HG03439 (cell line): ENCODE results near the gene TRAP1.
"Not testable (repeated sequence)": the region's sequence is repeated elsewhere in the genome, so short reads cannot be mapped to it uniquely, and the experiment has no call there.

Source experiments
- ATAC-seq: cut with Tn5 transposase; IDR thresholded peaks from one replicate; pipeline ENCODE4 v1.9.1; 2021; ENCODE audit warnings: mild to moderate bottlenecking, moderate library complexity; ENCODE audit not compliant: unreplicated experiment

Gene TRAP1

DNA sequence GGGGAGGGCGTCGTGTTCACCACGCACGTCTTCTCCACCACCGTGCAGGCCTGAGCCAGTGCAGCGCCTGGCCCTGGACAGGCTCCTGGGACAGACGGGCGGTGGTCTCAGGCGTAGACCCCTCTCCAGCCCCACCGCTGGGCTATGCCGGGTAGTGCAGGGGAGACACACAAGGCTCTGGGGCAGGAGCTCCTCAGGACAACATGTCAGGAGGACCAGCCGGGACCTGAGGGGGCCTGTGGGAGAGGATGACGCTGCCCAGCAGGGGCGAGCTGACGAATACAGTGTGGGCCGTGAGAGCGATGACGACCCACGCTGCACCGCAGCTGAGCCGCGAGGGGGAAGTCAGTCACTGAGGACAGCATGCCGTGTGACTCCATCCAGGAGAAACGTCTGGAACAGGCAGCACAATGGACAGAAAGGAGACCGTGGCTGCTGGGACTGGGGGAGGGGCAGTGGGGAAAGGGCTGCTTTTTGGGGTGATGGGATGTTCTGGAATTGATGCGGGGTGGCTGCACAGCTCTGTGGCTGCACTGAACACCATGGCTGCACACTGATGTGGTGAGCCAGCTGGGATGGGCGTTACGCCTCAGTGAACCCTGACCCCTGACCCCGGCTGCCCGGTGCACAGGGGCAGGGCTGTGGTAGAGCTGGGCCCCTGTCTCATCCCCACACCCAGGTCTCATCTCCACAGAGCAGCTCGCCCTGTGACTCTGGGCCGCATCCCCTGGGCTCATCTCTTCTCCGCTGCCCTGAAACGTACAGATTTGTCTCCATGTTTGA is 42.6 kb downstream of the TRAP1 start:
- no peak for ATAC-seq

DNA sequence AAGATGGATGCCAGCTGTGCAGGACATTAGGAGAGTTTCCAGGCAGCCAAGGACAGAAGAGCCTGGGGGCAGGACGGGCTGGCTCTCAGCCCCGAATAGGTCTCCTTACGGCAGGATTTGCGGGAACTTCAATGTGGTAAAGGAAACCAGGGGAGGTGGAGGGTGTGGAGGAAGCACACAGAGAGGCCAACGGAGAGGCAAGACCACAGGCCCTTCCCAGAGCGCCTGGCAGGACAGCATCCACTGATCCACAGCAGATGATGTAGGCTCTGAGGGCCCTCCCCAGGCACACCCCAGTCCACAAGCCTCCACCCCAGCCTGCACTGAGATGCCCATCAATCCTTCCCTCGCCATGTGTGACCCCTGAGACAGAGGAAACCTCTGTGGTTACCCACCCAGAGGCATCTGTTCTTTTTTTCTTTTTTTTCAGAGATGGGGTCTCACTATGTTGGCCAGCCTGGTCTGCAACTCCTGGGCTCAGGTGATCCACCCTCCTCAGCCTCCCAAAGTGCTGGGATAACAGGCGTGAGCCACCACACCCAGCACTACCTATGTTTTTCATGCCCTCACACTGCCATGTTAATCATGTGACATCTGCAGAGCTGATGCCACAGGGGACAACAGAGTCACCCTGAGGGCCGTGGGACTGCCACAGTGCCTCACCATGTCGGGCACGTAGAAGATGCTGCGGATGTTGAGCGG is 43.5 kb downstream of the TRAP1 start:
- ATAC-seq, result no peak

DNA sequence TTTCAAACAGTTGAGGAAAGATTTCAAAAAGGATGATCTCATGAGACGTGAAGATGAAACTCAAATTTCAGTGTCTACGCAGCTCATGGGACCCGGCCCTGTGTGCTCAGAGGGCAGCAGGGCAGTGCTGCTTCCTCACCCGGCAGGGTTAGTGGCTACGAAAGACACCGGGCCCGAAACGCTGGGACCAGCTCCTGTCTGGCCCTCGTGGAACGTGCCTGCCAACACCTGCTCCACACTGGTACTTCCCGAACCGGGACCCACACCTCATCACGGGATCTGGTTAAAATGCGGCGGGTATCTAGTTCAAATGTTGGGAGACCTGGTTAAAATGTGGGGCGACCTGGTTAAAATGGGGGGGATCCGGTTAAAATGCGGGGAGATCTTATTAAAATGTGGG is 44.1 kb downstream of the TRAP1 start:
- no peak for ATAC-seq

DNA sequence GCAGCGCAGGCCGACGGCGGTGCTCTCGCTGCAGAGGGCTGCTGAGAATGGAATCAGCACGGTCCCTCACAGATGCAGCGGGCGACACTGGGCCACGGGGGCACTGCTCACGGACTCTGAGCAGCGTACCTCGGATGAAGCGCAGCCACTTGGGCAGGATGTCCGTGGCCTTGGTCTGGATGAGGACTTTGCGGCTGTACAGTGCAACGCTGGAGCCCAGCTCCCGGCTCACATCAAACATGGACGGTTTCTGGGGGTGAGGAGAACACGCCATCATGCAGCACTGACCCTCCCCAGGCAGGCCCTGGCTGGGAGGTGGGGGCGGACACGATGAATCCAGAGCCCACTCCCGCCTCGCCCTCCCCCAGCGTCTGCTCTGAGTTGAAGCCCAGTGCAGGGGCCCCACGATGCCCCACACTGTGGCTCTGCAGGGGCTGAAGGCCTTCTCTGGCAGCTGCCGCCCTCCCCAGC is 44.7 kb downstream of the TRAP1 start:
- ATAC-seq, result no peak

DNA sequence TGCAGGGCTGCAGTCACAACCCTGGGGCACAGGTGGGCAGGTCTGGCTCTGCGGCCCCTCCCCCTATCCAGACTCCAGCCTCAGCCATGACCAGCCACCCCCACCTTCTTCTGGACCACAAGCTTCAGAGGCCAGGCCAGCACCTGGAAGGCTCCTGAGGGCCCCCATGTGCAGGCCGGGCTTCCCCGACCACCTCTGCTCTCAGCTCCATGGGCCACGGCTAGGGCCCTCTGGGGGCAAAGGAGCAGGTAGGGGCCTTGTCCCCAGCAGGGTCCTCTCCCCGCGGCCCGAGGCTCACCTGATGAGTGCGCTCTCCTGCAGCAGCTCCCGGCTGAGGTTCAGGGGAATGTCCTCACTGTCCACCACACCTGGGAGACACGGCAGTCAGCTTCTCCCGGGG is 45.9 kb downstream of the TRAP1 start:
- no peak for ATAC-seq

DNA sequence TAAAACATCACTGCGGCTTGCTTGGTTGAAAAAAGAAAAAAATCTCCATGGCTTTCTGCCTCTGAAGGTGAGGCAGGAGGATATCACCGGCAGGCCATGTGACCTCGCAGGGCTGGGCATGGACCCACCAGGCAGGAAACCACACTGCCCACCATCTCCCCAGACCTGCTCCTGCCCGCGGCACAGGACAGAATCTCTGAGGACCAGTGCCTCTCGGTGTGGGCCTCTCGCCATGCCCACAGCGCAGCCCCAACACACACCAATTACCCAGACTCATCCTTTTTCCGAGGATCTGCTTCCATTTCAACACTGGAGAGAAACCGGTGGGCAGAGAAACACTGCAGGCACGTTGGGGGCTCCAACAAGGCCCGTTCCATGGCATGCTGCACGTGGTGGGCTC is 46.6 kb downstream of the TRAP1 start:
- no peak for ATAC-seq

DNA sequence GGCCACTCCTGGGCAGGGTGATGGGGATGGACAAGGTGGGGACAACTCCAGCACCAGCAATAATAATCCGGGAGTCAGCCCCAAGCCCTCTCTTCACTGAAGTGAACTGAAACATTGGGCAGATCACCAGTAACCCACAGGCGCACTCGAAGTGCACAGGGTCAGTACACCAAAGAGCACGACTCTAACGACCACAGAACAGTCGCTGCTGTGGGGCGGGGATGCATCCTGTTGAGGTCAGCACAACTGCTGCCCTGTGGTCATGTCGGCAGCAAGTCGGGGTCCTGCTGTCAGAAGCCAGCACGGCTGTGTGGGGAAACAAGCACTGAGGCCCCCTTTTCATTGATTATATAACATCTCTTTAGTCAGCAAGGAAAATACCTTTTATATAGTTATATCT is 48.2 kb downstream of the TRAP1 start:
- ATAC-seq, result no peak

DNA sequence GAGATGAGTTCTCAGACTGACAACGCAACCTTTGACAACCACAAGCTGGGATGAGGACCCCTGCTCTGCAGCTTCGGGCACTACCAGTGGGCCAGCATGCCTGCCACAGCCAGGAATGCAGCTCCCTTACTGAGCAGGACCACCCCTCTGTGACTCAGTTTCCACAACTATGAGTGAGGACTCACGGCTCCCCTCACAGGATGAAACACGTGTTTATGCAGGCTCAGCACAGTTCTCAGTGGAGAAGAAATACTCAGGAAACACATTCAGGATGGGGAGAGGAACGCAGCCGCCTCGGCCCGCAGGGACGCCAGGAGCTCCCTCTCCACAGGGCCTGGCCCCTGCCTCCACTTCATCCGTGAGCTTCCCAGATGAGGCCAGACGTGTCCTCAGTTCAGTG is 48.7 kb downstream of the TRAP1 start:
- no peak for ATAC-seq

DNA sequence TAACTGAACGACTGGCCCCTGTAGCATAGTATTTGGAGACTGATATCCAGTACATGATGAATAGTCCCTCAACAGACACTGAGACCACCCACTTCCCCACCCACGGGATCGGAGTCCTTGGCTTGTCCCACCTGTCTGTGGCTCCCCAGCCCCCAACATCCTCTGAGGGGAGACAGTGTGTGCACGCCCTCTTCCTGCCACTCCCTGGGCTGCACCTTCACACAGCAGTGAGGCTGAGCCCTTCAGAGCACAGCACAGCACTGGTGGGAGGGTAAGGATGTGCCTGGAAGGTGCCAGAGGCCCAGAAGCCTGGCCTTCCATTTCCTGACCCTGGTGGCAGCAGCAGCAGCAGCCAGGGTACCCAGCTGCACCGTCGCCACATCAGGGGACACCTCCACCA is 51.8 kb downstream of the TRAP1 start:
- no peak for ATAC-seq

DNA sequence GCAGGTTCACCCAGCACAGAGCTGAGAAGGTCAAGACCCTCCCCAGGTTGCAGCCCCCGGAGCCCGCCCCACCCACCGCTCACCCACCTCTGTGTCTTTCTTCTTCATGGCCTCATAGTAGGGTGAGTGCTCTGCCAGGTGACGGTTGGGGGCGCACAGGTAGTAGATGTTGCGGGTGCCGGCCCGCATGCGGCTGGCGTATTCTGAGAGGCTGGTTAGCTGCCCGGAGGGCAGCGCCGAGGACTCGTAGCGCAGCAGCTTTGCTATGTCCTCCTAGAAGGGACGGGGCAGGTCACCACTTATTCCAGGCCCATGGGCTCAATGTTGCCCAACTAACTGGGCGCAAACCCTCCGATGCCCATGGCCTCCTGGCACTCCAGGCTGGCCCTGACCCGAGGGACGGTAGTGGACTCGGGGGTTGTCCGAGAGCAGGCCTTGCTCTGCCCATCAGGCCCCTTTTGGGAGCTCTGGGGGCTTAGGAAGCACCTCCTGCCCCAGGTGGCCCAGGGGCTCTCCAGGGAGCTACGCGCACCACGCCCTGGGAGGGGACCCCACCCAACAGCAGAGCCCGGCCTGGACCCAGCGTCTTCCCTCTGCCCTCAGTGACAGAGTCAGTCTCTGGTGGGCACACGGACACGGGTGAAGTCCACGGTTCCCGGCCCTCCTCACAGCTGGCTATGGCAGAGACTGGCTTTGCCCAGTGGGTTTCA is 53.0 kb downstream of the TRAP1 start:
- no peak for ATAC-seq

DNA sequence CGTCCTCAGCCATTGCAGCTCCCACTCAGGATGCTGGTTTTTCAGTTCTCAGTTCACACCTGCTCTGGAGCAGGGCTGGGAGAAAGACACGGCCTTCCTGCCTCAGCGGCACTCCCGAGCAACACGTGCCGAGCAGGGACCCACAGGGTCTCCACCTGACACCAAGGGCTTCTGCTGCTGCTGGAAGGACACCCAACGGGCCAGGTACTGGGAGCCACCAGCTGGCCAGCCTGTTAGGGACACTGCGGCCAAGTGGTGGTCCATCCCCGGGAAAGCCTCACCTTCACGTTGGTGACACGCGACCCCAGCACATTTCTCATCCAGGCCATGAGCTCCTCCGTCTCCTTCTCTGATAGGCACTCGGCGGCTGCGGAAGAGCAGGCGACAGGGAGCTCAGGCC is 54.7 kb downstream of the TRAP1 start:
- ATAC-seq, result no peak

DNA sequence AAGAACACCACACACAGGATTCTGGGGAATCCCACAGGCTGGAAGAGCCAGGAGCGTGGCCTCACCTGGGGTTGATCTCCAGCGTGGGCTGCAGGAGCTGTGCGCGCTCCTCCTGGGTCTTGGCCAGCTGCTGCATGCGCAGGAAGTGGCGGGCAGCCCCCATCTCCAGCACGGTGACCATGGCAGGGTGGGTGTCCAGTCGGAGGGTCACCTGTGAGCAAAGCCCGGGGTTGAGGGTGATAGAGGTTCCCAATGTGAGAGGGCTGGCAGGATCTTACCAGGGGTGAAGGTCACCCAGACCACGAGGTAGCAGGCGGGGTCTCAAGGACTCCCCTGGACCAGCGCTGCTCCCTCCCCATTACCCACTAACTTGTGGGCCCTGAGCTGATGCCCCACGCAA is 55.4 kb downstream of the TRAP1 start:
- no peak for ATAC-seq

DNA sequence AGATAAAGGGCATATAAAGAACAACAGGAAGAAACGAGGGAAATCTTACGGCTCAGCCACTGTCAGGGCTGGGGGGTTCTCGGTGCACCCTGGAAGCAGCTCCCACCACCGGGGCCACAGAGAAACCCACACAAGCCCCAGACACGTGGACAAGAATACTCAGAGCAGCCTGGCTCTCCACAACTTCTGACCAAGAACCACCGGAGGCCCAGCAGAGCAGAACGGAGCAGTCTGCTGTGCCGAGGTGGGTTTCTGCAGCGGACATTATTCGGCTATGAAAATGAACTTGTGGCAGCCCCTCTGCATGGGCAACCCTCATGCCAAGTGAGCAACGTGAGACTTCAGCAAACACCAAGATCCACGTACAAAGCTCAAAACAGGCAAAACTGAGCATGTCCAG is 56.0 kb downstream of the TRAP1 start:
- no peak for ATAC-seq

DNA sequence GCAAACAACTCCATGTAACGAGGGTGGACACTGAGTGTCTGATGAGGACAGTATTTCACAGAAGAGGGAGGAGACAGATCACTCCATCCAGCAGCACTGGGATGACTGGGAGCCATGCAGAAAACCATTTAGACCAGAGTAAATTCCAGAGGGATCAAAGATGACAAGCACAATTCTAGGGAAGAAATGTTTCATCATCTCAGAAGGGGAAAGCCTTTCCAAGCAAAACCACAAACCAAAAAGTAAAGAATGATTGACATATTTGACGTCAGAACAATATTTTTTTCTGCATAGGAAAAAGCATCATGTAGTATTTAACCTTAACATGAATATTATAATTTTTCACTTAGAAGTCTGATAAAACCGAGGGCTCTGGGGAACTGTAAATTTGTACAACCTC is 58.1 kb downstream of the TRAP1 start:
- no peak for ATAC-seq

DNA sequence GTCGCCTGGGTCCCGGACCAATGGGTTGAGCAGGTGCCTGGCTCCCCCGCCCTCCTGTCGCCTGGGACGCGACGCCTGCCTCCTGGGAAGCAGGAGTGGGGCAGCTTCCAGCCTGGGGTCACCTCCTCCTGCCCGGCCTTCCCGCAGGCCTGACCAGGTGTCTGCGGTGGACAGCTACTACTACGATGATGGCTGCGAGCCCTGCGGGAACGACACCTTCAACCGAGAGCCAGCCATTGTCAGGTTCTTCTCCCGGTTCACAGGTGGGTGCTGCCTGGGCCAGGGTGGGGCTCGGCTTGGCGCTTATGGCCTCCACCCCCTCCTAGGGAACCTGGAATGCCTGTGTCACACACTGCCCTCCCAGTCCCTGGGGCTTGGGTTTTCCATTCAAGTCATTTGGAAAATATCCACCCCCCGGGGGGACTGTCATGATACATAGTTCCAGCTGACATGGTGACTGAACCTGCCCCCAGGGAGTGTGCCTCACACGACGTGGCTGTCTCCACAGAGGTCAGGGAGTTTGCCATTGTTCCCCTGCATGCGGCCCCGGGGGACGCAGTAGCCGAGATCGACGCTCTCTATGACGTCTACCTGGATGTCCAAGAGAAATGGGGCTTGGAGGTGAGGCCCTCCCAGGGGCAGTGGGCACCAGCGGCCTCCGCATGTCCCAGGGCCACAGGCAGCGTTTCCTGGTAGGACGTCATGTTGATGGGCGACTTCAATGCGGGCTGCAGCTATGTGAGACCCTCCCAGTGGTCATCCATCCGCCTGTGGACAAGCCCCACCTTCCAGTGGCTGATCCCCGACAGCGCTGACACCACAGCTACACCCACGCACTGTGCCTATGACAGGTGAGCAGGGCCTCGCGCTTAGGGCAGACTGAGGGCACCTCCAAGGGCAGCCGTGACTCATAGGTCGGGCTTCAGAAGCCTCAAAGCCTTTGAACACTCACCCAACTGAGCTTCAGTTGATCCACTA is 60.5 kb downstream of the TRAP1 start:
- ATAC-seq, result no peak

DNA sequence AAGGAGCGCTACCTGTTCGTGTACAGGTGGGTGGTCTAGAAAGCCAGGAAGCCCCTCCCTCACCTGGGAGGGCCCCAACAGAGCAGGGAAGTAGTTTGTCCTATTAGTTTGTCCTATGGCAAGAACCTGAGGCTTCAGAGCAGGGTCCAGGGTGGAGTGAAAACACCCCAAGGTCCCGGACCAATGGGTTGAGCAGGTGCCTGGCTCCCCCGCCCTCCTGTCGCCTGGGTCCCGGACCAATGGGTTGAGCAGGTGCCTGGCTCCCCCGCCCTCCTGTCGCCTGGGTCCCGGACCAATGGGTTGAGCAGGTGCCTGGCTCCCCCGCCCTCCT is 61.2 kb downstream of the TRAP1 start:
- ATAC-seq, result not testable (repeated sequence)

DNA sequence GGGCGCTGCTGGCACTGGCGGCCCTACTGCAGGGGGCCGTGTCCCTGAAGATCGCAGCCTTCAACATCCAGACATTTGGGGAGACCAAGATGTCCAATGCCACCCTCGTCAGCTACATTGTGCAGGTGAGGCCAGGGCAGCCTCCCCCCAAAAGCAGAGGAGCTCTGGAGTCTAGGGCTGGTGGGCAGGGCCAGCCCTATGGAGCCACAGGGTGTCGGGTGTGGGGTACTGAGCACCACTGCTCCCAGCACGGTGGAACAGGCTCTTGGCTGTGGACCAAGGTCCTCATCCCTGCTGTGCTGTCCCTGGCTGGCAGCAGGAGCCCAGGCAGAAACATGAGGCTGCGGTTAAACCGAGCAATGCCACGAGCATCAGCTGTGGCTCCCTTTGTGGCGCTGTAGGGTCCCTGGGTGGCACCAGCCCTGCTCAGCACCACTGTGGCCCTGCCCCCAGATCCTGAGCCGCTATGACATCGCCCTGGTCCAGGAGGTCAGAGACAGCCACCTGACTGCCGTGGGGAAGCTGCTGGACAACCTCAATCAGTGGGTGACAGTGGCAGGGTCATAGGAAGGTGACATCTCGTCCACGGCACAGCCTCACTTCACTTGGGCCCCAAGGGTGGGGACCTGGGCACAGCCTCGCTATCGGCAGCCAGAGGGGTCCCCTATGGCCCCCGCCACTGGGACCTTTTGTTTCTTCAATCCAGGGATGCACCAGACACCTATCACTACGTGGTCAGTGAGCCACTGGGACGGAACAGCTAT is 61.7 kb downstream of the TRAP1 start:
- no peak for ATAC-seq

DNA sequence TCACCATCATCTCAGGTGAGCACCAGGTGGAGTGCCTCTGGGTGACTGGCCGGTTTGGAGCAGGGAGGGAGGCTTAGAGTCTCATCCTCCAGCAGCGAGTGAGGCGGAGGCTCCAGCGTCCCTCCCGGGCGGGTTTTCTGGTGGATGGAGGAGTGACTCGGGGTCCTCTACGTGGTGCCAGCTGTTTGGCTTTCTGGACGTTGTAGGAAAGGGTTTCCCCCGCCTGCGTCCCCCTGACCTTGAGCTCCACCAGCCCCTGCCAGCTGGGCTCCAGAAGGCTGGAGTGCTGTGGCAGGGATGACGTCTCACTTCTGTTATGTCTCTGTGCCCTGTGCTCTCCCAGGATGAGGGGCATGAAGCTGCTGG is 62.3 kb downstream of the TRAP1 start:
- no peak for ATAC-seq

DNA sequence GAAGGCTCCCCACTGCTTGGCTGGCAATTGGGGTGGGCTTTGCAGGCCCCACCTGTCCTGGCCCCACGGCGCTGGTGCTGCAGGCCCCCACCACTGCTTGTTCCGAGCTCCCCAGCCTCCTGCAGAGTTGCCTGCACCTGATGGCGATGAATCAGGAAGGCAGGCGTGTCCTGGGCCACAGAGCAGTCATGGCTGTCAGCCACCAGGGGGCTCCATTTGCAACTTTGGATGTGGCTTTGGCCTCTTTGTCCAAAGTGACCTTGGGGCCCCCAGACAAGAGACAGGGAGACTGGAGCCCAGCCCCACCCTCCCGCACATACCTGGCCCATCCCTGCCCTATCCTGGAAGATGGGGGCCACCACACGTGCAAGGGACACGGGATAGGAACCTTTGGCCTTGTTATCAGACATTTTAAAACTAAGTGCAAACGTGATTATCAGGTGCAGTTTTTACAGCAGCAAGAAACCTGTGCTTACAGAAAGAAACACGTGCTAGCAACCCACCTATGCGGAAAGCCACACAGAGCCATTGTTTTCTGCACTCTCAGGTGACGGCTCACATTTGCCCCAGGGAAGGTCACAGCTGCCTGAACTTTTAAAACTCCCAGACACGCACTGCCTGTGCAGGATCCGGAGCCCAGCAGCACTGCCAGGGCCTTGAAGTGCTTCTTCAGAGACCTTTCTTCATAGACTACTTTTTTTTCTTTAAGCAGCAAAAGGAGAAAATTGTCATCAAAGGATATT is 62.9 kb downstream of the TRAP1 start, which contains the start of gene DNASE1:
Gene DNASE1 (plus strand): TSS at position 443 of the 743 bp plus-strand sequence. CDS start 683 bp downstream, outside the sequence.
- ATAC-seq, result no peak
